GM19452 (cell line): Measurements from ENCODE around the gene MAB21L2.

ENCODE experiments used
- ATAC-seq: cut with Tn5 transposase; IDR thresholded peaks from one replicate; pipeline ENCODE4 v1.9.1; 2021; ENCODE audit not compliant: unreplicated experiment

MAB21L2 gene

GRCh38 chr4:150574678-150575077, 7.3 kb upstream of the MAB21L2 start:
- ATAC-seq = no peak

- no peak for ATAC-seq
Observed at GRCh38 chr4:150577796-150578195, 4.2 kb upstream of the MAB21L2 start.

- no peak for ATAC-seq
Observed at GRCh38 chr4:150578745-150579501, 3.0 kb upstream of the MAB21L2 start.

GRCh38 chr4:150579551-150580234, 2.3 kb upstream of the MAB21L2 start:
- ATAC-seq = no peak

GRCh38 chr4:150580306-150580705, 1.6 kb upstream of the MAB21L2 start:
- no peak for ATAC-seq

- no peak for ATAC-seq
Observed at GRCh38 chr4:150581056-150581605, 820 bp upstream of the MAB21L2 start.

GRCh38 chr4:150581641-150582051, 305 bp upstream of the MAB21L2 start:
- no peak for ATAC-seq

GRCh38 chr4:150582873-150583286, 929 bp downstream of the MAB21L2 start:
- no peak for ATAC-seq

- ATAC-seq = no peak
Observed at GRCh38 chr4:150583287-150584110, 1.5 kb downstream of the MAB21L2 start.

- no peak for ATAC-seq
Observed at GRCh38 chr4:150584111-150584915, 2.4 kb downstream of the MAB21L2 start.

GRCh38 chr4:150585611-150586010, 3.7 kb downstream of the MAB21L2 start:
- ATAC-seq = no peak

GRCh38 chr4:150586162-150586810, 4.3 kb downstream of the MAB21L2 start:
- ATAC-seq = no peak

- no peak for ATAC-seq
Observed at GRCh38 chr4:150588316-150588715, 6.4 kb downstream of the MAB21L2 start.

GRCh38 chr4:150589157-150589556, 7.2 kb downstream of the MAB21L2 start:
- no peak for ATAC-seq

- ATAC-seq = no peak
Observed at GRCh38 chr4:150590631-150591030, 8.7 kb downstream of the MAB21L2 start.

GRCh38 chr4:150591406-150591805, 9.5 kb downstream of the MAB21L2 start:
- no peak for ATAC-seq

GRCh38 chr4:150591904-150592303, 10.0 kb downstream of the MAB21L2 start:
- no peak for ATAC-seq

GRCh38 chr4:150593996-150594395, 12.0 kb downstream of the MAB21L2 start:
- ATAC-seq = no peak

- ATAC-seq = no peak
Observed at GRCh38 chr4:150598909-150599308, 17.0 kb downstream of the MAB21L2 start.

- no peak for ATAC-seq
Observed at GRCh38 chr4:150599547-150599946, 17.6 kb downstream of the MAB21L2 start.
